ENCODE measurements around the gene LBR. TPM values are rescaled to one million over a fixed set of nuclear protein-coding genes. Genes with fewer than 3 reads are reported as not detected.

Gene LBR
- total RNA-seq, 4 donors from 2014 or later = 24.7 to 75.0 (median 46.5) TPM

DNA sequence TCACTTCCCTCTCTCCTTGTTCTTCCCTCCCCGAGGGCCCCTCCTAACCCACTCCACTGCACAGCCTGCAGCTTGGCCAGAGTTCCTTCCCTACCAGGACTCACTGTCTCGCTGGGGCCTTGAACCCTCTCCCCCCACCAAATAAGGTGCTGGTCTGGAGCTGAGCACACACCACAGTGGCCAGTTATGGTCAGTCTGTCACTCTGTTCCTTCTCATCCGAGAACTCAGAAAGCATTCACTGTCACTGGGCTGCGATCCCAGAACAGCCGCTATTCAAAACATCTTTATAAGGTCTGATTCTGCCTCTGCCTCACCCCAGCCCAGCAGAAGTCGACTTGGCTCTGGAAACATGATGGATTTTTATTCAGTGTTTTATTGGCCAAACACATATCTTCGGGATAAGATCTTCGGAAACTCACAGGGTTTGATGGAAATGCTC lies 19.8 kb upstream of the LBR start:
- no peak for TF ChIP-seq CTCF (IDR thresholded peaks at IDR 0.05)
- no peak for DNase-seq (ENCODE audit: low spot score)
- ATAC-seq (ENCODE audit: low FRiP score) = no peak

DNA sequence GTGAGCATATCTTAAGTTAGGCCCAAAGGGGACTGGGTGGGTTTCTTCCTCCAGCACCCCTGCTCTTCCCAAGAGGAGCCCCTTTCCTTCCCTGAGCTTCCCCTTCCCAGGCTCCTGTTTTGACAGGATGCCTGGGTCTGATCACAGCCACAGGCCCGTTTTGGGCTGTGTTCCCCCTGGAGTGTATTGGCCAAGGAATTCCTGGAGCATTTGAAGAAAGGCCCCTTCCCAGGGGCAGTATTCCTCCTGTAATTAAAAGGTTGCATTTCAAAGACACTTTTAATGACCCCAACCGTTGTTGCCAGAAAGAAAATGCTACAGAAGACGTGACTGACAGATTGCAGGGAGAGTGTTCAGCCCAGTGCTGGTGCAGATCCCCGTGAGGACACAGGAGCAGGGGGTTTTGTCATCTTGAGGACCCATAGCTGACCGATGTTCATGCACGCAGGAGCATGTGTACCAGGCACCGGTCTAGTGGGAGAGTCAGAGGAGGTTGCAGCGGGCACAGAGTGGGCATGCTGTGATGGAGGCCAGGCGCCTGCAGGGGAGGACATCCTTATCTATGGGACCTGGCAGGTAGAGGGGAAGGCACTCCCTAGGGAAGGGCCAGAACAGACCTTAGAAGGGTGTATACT lies 19.3 kb upstream of the LBR start:
- ATAC-seq (ENCODE audit: low FRiP score) = no peak
- no peak for DNase-seq (ENCODE audit: low spot score)
- TF ChIP-seq CTCF (IDR thresholded peaks at IDR 0.05) = no peak

DNA sequence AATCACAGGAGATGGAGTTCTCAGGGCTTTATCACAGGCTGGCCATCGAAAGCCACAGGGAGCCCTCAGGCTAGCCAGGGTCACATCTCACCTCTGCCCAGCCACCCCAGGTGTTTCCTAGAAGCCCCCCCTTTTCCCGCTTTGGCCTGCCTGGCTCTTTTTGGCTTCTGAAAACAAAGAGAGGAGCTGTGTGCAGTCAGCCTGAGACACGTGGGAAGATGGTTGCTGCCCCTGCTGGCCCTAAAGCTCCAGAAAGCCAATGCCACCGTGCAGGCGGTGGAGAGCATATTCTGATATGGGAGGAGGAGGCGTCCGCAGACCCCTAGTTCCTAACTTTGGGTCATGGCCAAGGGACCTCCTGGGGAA lies 18.7 kb upstream of the LBR start:
- DNase-seq (ENCODE audit: low spot score) = no peak
- ATAC-seq (ENCODE audit: low FRiP score) = no peak
- TF ChIP-seq CTCF (IDR thresholded peaks at IDR 0.05) = no peak

DNA sequence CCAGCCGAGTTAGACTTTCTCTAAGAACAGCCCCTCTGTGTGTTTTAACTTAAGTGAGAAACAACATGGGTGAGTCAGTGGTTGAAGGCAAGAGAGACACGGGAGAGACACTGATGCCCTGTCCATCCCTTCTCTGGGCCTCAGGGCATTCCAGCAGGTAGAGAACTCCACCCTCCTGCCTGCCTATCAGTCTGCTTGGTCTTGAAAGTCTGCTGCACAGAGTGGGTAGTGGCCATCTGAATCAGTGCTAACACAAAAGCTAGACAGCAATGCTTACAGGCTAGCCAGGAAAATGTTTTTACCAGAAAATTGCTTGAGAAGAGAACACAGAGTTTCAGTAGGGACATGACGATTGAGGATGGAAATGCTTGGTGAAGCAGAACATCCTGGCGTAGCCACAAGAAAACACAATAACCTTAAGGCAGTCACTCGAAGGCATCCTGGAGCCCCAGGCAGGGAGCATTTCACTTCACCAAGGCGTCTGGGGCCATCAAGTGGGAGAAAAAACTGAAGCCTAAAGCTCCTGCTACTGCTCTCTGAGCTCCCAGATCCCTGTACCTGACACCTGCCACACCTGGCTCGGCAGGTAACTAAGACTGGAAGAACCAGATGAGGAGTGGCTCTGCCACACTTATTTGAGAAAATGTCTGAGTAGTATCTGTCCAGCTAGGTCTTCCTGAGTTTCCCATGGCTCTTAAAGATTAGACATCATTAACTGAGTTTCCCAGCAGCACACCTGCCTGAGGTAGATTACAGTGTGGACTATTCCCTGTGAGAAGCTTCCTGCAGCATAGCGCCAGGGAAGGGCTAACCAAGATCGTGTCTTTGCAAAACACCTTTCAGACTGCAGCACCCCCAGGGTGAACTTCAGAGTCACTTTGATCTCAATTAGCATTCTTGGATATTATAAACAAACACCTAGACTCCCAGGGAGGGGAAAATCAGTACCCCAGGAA lies 18.1 kb upstream of the LBR start:
- no peak for TF ChIP-seq CTCF (IDR thresholded peaks at IDR 0.05)
- no peak for ATAC-seq (ENCODE audit: low FRiP score)
- no peak for DNase-seq (ENCODE audit: low spot score)

DNA sequence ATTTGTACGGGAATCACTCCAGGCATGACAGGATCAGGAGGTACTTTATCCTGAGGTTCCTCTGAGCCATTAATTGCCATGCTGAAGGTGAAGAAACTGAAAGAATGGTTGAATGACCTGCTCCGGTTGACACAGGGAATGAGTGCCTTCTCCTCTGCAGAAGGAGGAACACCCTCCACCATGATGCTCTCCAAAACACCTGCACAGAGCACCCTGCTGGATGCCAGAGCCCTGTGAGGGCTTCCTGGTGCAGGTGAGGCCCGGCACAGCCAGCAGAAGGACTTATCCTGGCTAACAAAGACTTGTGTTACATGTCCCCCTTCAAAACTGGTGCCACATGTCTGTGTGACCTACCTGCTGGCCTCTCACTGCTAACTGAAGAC lies 14.3 kb upstream of the LBR start:
- no peak for TF ChIP-seq CTCF (IDR thresholded peaks at IDR 0.05)
- DNase-seq (ENCODE audit: low spot score) = no peak
- no peak for ATAC-seq (ENCODE audit: low FRiP score)

GRCh38 chr1:225441314-225442122 lies 13.7 kb upstream of the LBR start:
- no peak for TF ChIP-seq CTCF (IDR thresholded peaks at IDR 0.05)
- no peak for DNase-seq (ENCODE audit: low spot score)
- no peak for ATAC-seq (ENCODE audit: low FRiP score)

Data from omental fat pad (tissue), 4 donors.